Cardiac muscle cell (in vitro differentiated cells and primary cell): ENCODE data around the gene ACSF2. TPM values are rescaled to one million over a fixed set of nuclear protein-coding genes. Genes with fewer than 3 reads are reported as not detected.

Experiments
- DNase-seq, 2 donors: peaks; one replicate each; pipeline versions ENCODE4 v3.0.0 to v3.0.0-alpha.2; 2010 to 2017; ENCODE audit warnings: low read depth in 1 of 2, low spot score in 1 of 2
- H3K27ac ChIP-seq: fragments of 200-600 bp; sonication (generic); 2 replicates; pipeline ENCODE4 v1.5.1; 2016
- H3K27me3 ChIP-seq: fragments of 200-600 bp; sonication (generic); 2 replicates; pipeline ENCODE4 v1.6.0; 2016; ENCODE audit warnings: control low read depth
- H3K36me3 ChIP-seq: fragments of 200-600 bp; sonication (generic); 2 replicates; pipeline ENCODE4 v1.5.1; 2016; ENCODE audit warnings: control low read depth
- H3K4me1 ChIP-seq: fragments of 200-600 bp; sonication (generic); 2 replicates; pipeline ENCODE4 v1.8.1; 2017; ENCODE audit warnings: low read depth, mild to moderate bottlenecking, mixed run types
- H3K4me3 ChIP-seq: fragments of 200-600 bp; sonication (generic); 2 replicates; pipeline ENCODE4 v1.5.1; 2016; ENCODE audit warnings: mild to moderate bottlenecking
- H3K9me3 ChIP-seq: fragments of 200-600 bp; sonication (generic); 2 replicates; pipeline ENCODE4 v1.5.1; 2017; ENCODE audit warnings: low read depth, mild to moderate bottlenecking, control low read depth
- CTCF ChIP-seq: IDR thresholded peaks from 2 replicates; pipeline ENCODE4 v1.5.1; 2012; ENCODE audit warnings: low read depth, mild to moderate bottlenecking, low read length
- polyA plus RNA-seq: library from polyadenylated mRNA; unstranded; fragments of >200 nt; fragmentation: Nextera tagmentation; extraction: Ambion mirVana; gene quantifications from 2 replicates; pipeline ENCODE4 v1.2.1, GENCODE V29; 2016
- total RNA-seq: library from RNA; depleted of rRNA; stranded (reverse); fragments of >200 nt; gene quantifications from 2 replicates; pipeline ENCODE4 v1.2.3, GENCODE V29; 2016

Gene ACSF2
- total and polyA plus RNA-seq, 2 experiments from 2014 or later, result 73.3 to 177 TPM

GRCh38 chr17:50430821-50431618 lies 5.0 kb downstream of the ACSF2 start:
- Histone ChIP-seq H3K27ac (peak overlapping the region; percentile 27), H3K36me3 (no peaks in the 10 kb centered on the region), H3K27me3 (no peaks in the 10 kb centered on the region), H3K4me1 (peaks cover 21% of the 10 kb centered on the region), H3K9me3 (no peaks in the 10 kb centered on the region), H3K4me3 (no peak overlapping the region)
- DNase-seq, result peak in 1 of 2 donors; percentile 28
- no peak for TF ChIP-seq CTCF

- no peaks in the 10 kb centered on the region for H3K27me3 ChIP-seq
- no peak overlapping the region for H3K4me3 ChIP-seq
- TF ChIP-seq CTCF, result no peak
- peaks cover 21% of the 10 kb centered on the region for H3K4me1 ChIP-seq
- no peaks in the 10 kb centered on the region for H3K36me3 ChIP-seq
- no peak overlapping the region for H3K27ac ChIP-seq
- no peaks in the 10 kb centered on the region for H3K9me3 ChIP-seq
- no peak for DNase-seq
Observed at GRCh38 chr17:50432125-50432762, 6.2 kb downstream of the ACSF2 start.

GRCh38 chr17:50437409-50437808 lies 11.4 kb downstream of the ACSF2 start:
- TF ChIP-seq CTCF, result no peak
- no peaks in the 10 kb centered on the region for H3K9me3 ChIP-seq
- H3K27ac ChIP-seq, result no peak overlapping the region
- DNase-seq, result no peak
- no peaks in the 10 kb centered on the region for H3K27me3 ChIP-seq
- peaks cover 3% of the 10 kb centered on the region for H3K36me3 ChIP-seq
- H3K4me1 ChIP-seq, result peaks cover 12% of the 10 kb centered on the region
- no peak overlapping the region for H3K4me3 ChIP-seq

- no peak for TF ChIP-seq CTCF
- peaks cover 3% of the 10 kb centered on the region for H3K36me3 ChIP-seq
- no peaks in the 10 kb centered on the region for H3K27me3 ChIP-seq
- no peaks in the 10 kb centered on the region for H3K9me3 ChIP-seq
- no peak for DNase-seq
- peaks cover 23% of the 10 kb centered on the region for H3K4me1 ChIP-seq
- no peak overlapping the region for H3K27ac ChIP-seq
- no peak overlapping the region for H3K4me3 ChIP-seq
Observed at GRCh38 chr17:50439008-50439407, 13.0 kb downstream of the ACSF2 start.

GRCh38 chr17:50440172-50440837 lies 14.3 kb downstream of the ACSF2 start:
- Histone ChIP-seq H3K27me3 (no peaks in the 10 kb centered on the region), H3K9me3 (no peaks in the 10 kb centered on the region), H3K36me3 (peaks cover 3% of the 10 kb centered on the region), H3K27ac (peak overlapping the region; percentile 85), H3K4me3 (no peak overlapping the region), H3K4me1 (peaks cover 33% of the 10 kb centered on the region)
- DNase-seq, result no peak
- TF ChIP-seq CTCF, result no peak
